Measurements from ENCODE around the gene GTF2F1. TPM values are rescaled to one million over a fixed set of nuclear protein-coding genes. Genes with fewer than 3 reads are reported as not detected.

The GTF2F1 gene
- total and polyA plus RNA-seq, 4 donors, result 7.4 to 24.4 (median 16.8) TPM

- no peaks in the 10 kb centered on the region for H3K27me3 ChIP-seq (ENCODE audit: control insufficient read depth in 4 of 4, insufficient read depth in 4 of 4, low read length in 3 of 4)
- no peaks in the 10 kb centered on the region for H3K4me1 ChIP-seq (ENCODE audit: control insufficient read depth in 4 of 4, insufficient read depth in 4 of 4, low read length in 3 of 4)
- no peak overlapping the region for H3K27ac ChIP-seq (ENCODE audit: low read depth in 1 of 2, low read length in 2 of 2)
- DNase-seq (ENCODE audit: low spot score), result no peak
- WGBS, result 70% methylated on average over 10 of the region's 10 CpGs
- H3K9ac ChIP-seq (ENCODE audit: low read depth in 1 of 2, low read length in 2 of 2), result no peak overlapping the region
- peaks cover 16 to 41% (median 24%) of the 10 kb centered on the region in 4 donors for H3K36me3 ChIP-seq (ENCODE audit: control insufficient read depth in 4 of 4, insufficient read depth in 3 of 4, low read depth in 1 of 4, low read length in 3 of 4)
- TF ChIP-seq HNF4G (IDR thresholded peaks at IDR 0.05), result no peak
- no peak for TF ChIP-seq RXRA (IDR thresholded peaks at IDR 0.05)
- TF ChIP-seq FOXA1 (IDR thresholded peaks at IDR 0.05), result no peak
- TF ChIP-seq REST (IDR thresholded peaks at IDR 0.05), result no peak
- TF ChIP-seq YY1 (IDR thresholded peaks at IDR 0.05), result no peak
- no peak for TF ChIP-seq ATF3 (IDR thresholded peaks at IDR 0.05)
- TF ChIP-seq HNF4A (conservative IDR thresholded peaks at IDR 0.05), result no peak
- H3K9me3 ChIP-seq (ENCODE audit: control insufficient read depth in 4 of 4, low read length in 3 of 4), result no peaks in the 10 kb centered on the region
- no peak overlapping the region for H3K4me3 ChIP-seq (ENCODE audit: low read depth in 1 of 3, low read length in 3 of 3)
These were observed 20.3 kb upstream of the GTF2F1 start for GRCh38 chr19:6413291-6413690.

- peaks cover 12 to 34% (median 19%) of the 10 kb centered on the region in 4 donors for H3K36me3 ChIP-seq (ENCODE audit: control insufficient read depth in 4 of 4, insufficient read depth in 3 of 4, low read depth in 1 of 4, low read length in 3 of 4)
- no peaks in the 10 kb centered on the region for H3K27me3 ChIP-seq (ENCODE audit: control insufficient read depth in 4 of 4, insufficient read depth in 4 of 4, low read length in 3 of 4)
- no peaks in the 10 kb centered on the region for H3K4me1 ChIP-seq (ENCODE audit: control insufficient read depth in 4 of 4, insufficient read depth in 4 of 4, low read length in 3 of 4)
- peak; percentile 56 for DNase-seq (ENCODE audit: low spot score)
- 55% methylated on average over 15 of the region's 15 CpGs for WGBS
- H3K9me3 ChIP-seq (ENCODE audit: control insufficient read depth in 4 of 4, low read length in 3 of 4), result no peaks in the 10 kb centered on the region
- TF ChIP-seq RAD21 (IDR thresholded peaks at IDR 0.05), result peak; percentile 27 to 63
- TF ChIP-seq CTCF (IDR thresholded peaks at IDR 0.05; ENCODE audit: low read depth, low read length, missing input control), result peak; percentile 45
- no peak for TF ChIP-seq FOXA2 (IDR thresholded peaks at IDR 0.05)
- no peak overlapping the region for H3K27ac ChIP-seq (ENCODE audit: low read depth in 1 of 2, low read length in 2 of 2)
- H3K9ac ChIP-seq (ENCODE audit: low read depth in 1 of 2, low read length in 2 of 2), result no peak overlapping the region
- H3K4me3 ChIP-seq (ENCODE audit: low read depth in 1 of 3, low read length in 3 of 3), result no peak overlapping the region
These were observed 19.6 kb upstream of the GTF2F1 start for GRCh38 chr19:6412447-6413091.

GRCh38 chr19:6412061-6412446 is 19.1 kb upstream of the GTF2F1 start:
- H3K36me3 ChIP-seq (ENCODE audit: control insufficient read depth in 4 of 4, insufficient read depth in 3 of 4, low read depth in 1 of 4, low read length in 3 of 4), result peaks cover 9 to 29% (median 15%) of the 10 kb centered on the region in 4 donors
- DNase-seq (ENCODE audit: low spot score), result no peak
- no peak overlapping the region for H3K9ac ChIP-seq (ENCODE audit: low read depth in 1 of 2, low read length in 2 of 2)
- 75% methylated on average over 12 of the region's 12 CpGs for WGBS
- H3K4me1 ChIP-seq (ENCODE audit: control insufficient read depth in 4 of 4, insufficient read depth in 4 of 4, low read length in 3 of 4), result no peaks in the 10 kb centered on the region
- TF ChIP-seq RAD21 (IDR thresholded peaks at IDR 0.05), result no peak
- TF ChIP-seq CTCF (IDR thresholded peaks at IDR 0.05; ENCODE audit: low read depth, low read length, missing input control), result no peak
- no peak for TF ChIP-seq HNF4A (conservative IDR thresholded peaks at IDR 0.05)
- no peak for TF ChIP-seq HNF4G (IDR thresholded peaks at IDR 0.05)
- no peak for TF ChIP-seq TAF1 (conservative IDR thresholded peaks at IDR 0.05)
- TF ChIP-seq ZBTB33 (IDR thresholded peaks at IDR 0.05), result no peak
- TF ChIP-seq FOXA2 (IDR thresholded peaks at IDR 0.05), result no peak
- TF ChIP-seq JUND (IDR thresholded peaks at IDR 0.05), result no peak
- TF ChIP-seq YY1 (IDR thresholded peaks at IDR 0.05), result no peak
- TF ChIP-seq GABPA (IDR thresholded peaks at IDR 0.05 in 1 of 2, conservative IDR thresholded peaks at IDR 0.05 in 1 of 2), result no peak
- no peak for TF ChIP-seq ATF3 (IDR thresholded peaks at IDR 0.05)
- TF ChIP-seq RXRA (IDR thresholded peaks at IDR 0.05), result no peak
- no peak for TF ChIP-seq FOXA1 (IDR thresholded peaks at IDR 0.05)
- TF ChIP-seq MAX (IDR thresholded peaks at IDR 0.05), result no peak
- no peaks in the 10 kb centered on the region for H3K9me3 ChIP-seq (ENCODE audit: control insufficient read depth in 4 of 4, low read length in 3 of 4)
- H3K4me3 ChIP-seq (ENCODE audit: low read depth in 1 of 3, low read length in 3 of 3), result no peak overlapping the region
- H3K27ac ChIP-seq (ENCODE audit: low read depth in 1 of 2, low read length in 2 of 2), result no peak overlapping the region
- H3K27me3 ChIP-seq (ENCODE audit: control insufficient read depth in 4 of 4, insufficient read depth in 4 of 4, low read length in 3 of 4), result no peaks in the 10 kb centered on the region

Data from liver (tissue), 9 donors.